ENCODE data around the gene PCID2.

PCID2 gene

DNA sequence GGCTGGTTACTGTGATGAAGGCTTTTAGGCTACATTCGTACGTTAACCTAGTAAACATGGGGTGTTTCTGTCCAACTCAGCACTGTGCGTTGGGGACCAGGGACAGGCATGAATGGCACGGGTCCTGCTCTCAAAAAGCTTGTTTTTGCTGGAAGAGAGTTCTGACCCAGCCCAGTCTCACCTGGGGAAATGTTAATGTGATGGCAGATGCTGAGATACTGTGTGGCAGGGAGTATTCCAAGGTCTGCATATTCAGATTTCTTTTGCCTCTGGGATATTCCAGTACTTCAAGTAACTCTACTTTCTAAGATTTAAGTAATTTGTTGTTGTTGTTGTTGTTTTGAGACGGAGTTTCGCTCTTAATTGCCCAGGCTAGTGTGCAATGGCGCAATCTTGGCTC, 14.6 kb upstream of the PCID2 start:
- intact Hi-C loops (cut with DNase I): no loop called here
- no peak for DNase-seq

- DNase-seq: peak in 5 of 42 donors; percentile 10 to 36 (median 14)
- intact Hi-C loops (cut with DNase I): no loop called here
Measured at GRCh38 chr13:113220877-113221276, 12.4 kb upstream of the PCID2 start.

DNA sequence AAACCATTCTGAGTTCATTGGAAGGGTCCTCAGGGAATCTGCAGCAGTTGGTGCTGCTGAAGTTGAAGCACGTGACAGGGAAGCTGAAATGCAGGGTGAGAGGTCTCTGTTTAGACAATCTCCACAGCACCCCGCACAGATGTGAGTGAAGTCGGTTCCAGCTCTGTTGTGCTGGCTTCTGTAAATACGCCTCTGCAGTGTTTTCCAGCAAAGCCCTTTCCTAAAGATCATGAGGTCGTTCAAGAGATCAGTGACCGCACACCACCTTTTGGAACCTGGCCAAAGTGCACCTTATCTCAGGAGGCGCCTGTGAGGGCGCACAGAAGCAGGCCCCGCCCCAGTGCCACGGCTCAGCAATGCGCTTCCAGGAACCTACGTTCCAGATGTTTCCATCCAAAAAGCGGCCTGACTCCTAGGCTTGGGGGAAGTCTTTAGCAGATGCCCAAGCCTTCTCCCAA, 11.7 kb upstream of the PCID2 start:
- DNase-seq: no peak
- intact Hi-C loops (cut with DNase I): no loop called here

DNA sequence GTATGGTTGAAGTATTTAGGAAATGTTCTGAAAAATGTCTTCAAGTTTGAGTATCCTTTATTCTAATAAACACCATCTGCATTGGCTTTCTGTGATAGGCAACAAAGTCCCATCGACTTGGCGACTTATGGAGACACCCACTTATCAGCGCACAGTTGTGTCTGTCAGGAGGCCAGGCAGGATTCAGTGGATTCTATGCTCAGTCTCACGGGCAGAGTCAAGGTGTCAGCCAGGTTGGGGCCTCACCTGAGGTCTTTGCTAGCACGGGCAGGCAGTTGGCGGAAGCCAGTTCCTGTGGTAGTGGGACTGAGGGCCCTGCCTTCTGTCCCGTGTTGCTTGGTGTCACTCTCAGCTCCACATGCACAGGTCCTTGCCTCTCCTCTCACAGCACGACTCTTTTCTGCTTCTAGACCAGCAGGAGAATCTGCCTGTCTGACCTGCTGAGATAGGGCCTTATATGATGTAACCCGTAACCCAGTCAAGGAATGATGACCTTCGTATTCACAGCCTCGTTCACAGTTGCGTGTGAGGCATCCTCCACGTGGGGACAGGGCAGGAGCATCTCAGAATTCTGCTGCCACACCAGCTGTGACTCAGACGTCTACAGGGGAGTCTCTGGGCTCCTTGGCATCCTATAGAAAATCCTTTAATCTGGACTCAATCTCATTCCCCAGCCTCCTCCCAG, 10.9 kb upstream of the PCID2 start:
- intact Hi-C loops (cut with DNase I): no loop called here
- DNase-seq: no peak

DNA sequence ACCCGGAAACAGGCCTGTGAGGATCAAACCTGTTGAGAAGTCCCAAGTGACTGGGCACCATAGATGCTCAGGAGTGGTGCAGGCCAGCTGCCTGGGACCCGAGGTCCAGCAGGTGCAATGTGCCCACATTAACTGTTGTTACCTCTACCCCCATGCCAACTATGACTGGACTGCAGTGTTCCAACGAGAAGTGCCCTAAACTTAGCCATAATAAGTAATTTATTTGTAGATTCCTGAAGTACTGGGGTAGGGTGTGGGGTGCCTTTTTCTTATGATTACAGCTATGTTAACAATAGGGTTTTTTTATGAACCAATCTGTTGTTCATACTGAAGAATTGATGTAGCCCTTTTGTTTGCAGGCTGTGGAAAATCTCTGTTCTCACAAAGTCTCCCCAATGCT, 10.1 kb upstream of the PCID2 start:
- no peak for DNase-seq
- intact Hi-C loops (cut with DNase I): no loop called here

GRCh38 chr13:113216254-113217048, 8.0 kb upstream of the PCID2 start:
- intact Hi-C loops (cut with DNase I): no loop called here

GRCh38 chr13:113211774-113212173, 3.3 kb upstream of the PCID2 start:
- intact Hi-C loops (cut with DNase I): no loop called here
- DNase-seq: no peak

More at GRCh38 chr13:113216254-113217048, 8.0 kb upstream of the PCID2 start:
- peak in 34 of 42 donors; percentile 9 to 73 (median 40) for DNase-seq

DNA sequence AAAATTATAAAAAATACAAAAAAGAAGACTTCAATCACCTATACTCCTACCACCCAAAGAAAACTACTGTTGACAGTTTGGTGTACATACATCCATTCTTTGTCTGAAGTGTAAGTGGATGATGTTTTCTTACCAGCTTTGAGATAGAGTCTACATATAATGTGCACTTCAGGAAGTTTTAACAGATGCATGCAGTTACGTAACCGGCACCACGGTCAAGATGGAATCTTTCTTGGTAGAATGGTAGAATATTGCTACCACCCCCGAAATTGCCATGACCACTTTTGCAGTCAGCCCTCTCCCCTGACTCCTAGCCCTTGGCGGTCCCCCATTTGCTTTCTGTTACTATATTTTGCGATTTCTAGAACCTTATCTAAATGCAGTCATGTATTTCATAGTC, 2.4 kb upstream of the PCID2 start:
- intact Hi-C loops (cut with DNase I): no loop called here

DNA sequence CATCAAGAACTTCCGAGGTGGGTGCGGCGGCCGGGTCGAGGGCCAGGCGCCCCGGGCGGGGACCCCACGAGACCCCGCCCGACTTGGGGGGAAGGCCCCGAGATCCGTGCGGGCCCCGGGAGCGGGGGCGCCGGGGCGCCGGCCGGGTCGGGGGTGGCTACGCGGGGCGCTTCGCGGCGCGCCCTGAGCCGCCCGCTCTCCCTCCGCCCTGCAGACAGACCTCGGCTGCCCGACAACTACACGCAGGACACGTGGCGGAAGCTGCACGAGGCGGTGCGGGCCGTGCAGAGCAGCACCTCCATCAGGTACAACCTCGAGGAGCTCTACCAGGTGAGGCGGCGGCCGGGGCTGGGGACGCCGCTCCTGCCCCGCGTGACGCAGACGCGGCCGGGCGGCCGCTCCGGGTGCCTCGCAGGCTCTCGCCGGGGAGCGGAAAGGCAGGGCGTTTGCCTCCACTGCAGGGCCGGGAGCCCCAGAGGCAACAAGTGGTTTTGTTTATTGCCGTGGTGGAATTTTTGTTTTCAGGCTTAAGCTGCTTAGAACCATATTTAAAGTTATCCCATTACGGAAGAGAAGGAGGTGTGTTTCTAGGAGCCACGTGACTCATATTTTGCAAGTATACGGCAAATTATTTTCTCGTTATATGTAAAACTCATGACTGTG, 1.4 kb upstream of the PCID2 start:
- intact Hi-C loops (cut with DNase I): loop anchor here (5.0 kb wide), 2 partner anchors 87 to 173 kb away; partner anchors contain the start of gene LAMP1
- DNase-seq: peak in 40 of 42 donors; percentile 30 to 77 (median 57)

More for the DNA sequence above, 2.4 kb upstream of the PCID2 start:
- no peak for DNase-seq

- DNase-seq: peak; percentile 27 to 90 (median 80)
- intact Hi-C loops (cut with DNase I): loop anchor here (5.0 kb wide), 2 partner anchors 88 to 172 kb away; partner anchors contain the start of gene LAMP1
Measured at GRCh38 chr13:113209336-113209758, 878 bp upstream of the PCID2 start, which contains the start of gene CUL4A. CUL4A (plus strand) TSS chr13:113209613; CDS start chr13:113209628, 15 bp downstream.

DNA sequence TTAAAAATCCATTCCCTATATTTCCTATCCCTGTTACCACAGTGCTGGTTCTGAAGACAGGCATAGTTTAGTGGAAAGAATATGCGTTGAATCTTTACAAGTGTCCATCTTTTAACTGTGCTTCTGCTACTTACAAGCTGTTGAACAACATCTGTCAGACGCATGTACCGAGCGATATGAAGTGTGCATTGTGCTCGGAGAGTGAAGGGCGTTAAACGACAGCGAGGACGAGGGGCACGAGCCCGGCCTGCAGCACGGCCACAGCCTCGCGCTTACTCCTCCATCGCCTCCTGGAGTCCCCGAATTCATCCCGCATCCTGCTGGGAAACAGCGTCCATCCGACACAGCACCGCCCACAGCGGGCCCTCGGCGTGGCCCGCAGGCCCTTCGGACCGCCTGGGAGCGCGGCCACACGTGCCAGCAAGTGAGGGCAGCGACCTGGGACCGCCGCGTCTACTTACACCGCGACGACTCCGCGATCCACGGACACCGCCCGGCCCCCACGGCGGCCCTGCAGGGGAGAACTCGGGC, 514 bp downstream of the PCID2 start:
- DNase-seq: peak in 16 of 42 donors; percentile 4 to 42 (median 18)
- intact Hi-C loops (cut with DNase I): loop anchor here (5.0 kb wide), 2 partner anchors 89 to 171 kb away; partner anchors contain the start of gene LAMP1

- intact Hi-C loops (cut with DNase I): loop anchor here (5.0 kb wide), 2 partner anchors 90 to 170 kb away; partner anchors contain the start of gene LAMP1
- DNase-seq: no peak
Measured at GRCh38 chr13:113207460-113207859, 1.0 kb downstream of the PCID2 start.

DNA sequence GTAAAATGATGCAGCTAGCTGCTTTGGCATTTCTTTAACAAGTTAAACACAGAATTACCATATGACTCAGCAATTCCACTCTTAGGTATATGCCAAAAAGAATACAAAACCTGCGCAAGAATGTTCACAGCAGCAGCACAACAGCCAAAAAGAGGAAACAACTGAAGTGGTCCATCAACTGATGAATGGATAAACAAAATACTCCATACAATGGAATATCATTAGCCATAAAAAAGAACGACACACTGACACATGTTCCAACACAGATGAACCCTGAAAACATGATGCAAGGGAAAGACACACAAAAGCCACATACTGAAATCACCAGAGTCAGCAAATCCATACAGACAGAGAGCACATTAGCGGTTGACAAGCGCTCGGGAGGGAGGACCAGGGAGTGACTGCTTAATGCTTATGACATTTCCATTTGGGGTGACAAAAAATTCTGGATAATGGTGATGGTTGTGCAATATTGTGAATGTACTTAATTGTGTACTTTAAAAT, 3.0 kb downstream of the PCID2 start:
- DNase-seq: no peak
- intact Hi-C loops (cut with DNase I): loop anchor here (5.0 kb wide), 2 partner anchors 92 to 168 kb away; partner anchors contain the start of gene LAMP1

DNA sequence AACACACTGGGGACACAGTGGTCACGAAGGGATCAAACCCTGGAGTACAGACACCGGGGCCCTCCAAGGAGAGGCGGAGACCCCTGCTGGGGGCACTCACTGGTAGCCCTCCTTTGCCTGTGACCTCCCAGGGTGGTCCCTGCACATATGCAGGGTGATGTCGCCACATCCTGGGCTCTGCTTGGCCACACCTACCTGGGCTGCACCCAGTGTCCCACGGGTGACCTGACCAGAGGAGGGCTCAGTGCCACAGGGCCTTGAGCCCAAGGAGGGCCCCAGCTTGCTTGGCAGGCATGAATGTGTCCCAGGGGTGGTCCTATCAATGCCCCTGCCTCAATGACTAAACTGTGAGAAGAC, 4.1 kb downstream of the PCID2 start:
- no peak for DNase-seq
- intact Hi-C loops (cut with DNase I): loop anchor here (5.0 kb wide), 1 partner anchor 47 kb away; the partner anchor contains the start of gene PROZ

- DNase-seq: no peak
- intact Hi-C loops (cut with DNase I): loop anchor here (5.0 kb wide), 1 partner anchor 46 kb away; the partner anchor contains the start of gene PROZ
Measured at GRCh38 chr13:113203507-113204377, 4.7 kb downstream of the PCID2 start.

GRCh38 chr13:113202912-113203311, 5.6 kb downstream of the PCID2 start:
- DNase-seq: no peak
- intact Hi-C loops (cut with DNase I): loop anchor here (5.0 kb wide), 1 partner anchor 46 kb away; the partner anchor contains the start of gene PROZ

DNA sequence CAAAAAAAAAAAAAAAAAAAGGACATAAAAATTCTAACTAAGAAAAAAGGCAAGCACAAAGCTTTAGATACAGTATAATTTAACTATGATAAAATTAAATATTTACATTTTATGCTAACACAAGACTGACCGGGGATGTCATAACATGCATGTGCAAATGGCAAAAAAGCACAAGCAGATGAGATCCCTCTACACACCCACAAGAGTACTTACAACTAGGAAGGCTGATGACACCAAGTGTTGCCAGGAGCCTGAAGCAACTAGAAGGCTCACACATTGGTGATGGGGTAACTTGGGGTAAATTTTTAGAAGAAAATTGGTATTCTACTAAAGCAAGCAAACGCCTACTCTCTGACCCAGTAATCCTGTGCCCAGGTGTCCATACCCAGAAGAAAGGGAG, 6.7 kb downstream of the PCID2 start:
- no peak for DNase-seq
- intact Hi-C loops (cut with DNase I): loop anchor here (5.0 kb wide), 1 partner anchor 45 kb away; the partner anchor contains the start of gene PROZ
